Heart left ventricle (tissue), 13 donors: Measurements from ENCODE around the gene THSD7B.

ENCODE experiments used
- POLR2A ChIP-seq, 2 donors: fragments of 450-650 bp; IDR thresholded peaks; one replicate each; pipeline ENCODE4 v1.6.1; 2017; ENCODE audit warnings: antibody characterized with exemption in 2 of 2, mild to moderate bottlenecking in 2 of 2, moderate library complexity in 2 of 2
- TF ChIP-seq, protein P1 (sequence below), 12 donors: fragments of 200-600 bp; sonication (generic) in 4 of 12; IDR thresholded peaks; one replicate each; pipeline versions ENCODE4 v1.5.0 to v1.8.0; 2018 to 2022; ENCODE audit warnings: antibody characterized with exemption in 12 of 12, mild to moderate bottlenecking in 5 of 12
- donor health status: ischemic (EF 13 %, LVEDD 7.1; RV severe dilation, severe dysfunction).
- donor health status: DM: no; HTN: yes; CAD: no.
- donor health status: DM: no; HTN: no; CAD: no.
- donor health status: ischemic (EF 25% LVEDD 6.9; RV normal size, moderate dysfunction).
- donor health status: ischemic (EF 25% LVEDD 5.7; RV mildly dilated, moderate dysfunction).
- donor health status: ischemic (EF 35%, LVEDD 5.7; RV mildly dilated, moderate dysfunction).
- donor health status: nonischemic (EF 11% LVEDD 7.7; RV severe dilation, severe dysfunction).
- donor health status: DM: yes; HTN: yes; CAD: no.
- donor health status: PGD.
- donor health status: ischemic (EF 29% LVEDD 5.4; RV normal size, mild dysfunction).
- donor health status: nonischemic (EF 23%, LVEDD 6.1; RV moderate dilation, normal function).

DNA sequence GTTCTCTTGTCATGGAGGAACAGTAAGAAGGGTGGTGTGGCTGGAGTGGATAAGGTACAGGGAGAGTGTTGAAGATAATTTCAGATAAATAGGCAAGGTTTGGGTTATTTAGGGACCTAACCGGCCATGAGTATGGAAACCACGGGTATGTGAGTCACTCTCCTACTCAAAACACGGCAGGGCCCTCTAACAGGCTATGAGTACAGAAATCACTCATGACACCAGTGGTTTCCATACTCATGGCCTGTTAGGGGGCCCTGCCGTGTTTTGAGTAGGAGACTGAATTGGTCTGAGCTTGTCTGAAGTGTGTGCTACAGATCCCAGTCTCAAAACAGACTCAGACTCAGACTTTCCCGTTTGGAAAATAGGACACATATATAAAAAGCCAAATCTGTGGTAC, 770.6 kb downstream of the THSD7B start:
- TF ChIP-seq, protein P1, sequence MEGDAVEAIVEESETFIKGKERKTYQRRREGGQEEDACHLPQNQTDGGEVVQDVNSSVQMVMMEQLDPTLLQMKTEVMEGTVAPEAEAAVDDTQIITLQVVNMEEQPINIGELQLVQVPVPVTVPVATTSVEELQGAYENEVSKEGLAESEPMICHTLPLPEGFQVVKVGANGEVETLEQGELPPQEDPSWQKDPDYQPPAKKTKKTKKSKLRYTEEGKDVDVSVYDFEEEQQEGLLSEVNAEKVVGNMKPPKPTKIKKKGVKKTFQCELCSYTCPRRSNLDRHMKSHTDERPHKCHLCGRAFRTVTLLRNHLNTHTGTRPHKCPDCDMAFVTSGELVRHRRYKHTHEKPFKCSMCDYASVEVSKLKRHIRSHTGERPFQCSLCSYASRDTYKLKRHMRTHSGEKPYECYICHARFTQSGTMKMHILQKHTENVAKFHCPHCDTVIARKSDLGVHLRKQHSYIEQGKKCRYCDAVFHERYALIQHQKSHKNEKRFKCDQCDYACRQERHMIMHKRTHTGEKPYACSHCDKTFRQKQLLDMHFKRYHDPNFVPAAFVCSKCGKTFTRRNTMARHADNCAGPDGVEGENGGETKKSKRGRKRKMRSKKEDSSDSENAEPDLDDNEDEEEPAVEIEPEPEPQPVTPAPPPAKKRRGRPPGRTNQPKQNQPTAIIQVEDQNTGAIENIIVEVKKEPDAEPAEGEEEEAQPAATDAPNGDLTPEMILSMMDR (IDR thresholded peaks at IDR 0.05) = no peak
- no peak for TF ChIP-seq POLR2A (IDR thresholded peaks at IDR 0.05)
